ENCODE measurements around the gene MRPS34.
A peak's percentile ranks its signal among the peaks of the same experiment; 100 is the strongest.

The MRPS34 gene

GRCh38 chr16:1771188-1771863 is 1.6 kb downstream of the MRPS34 start, which contains the start of gene NME3:
Gene NME3 (minus strand): TSS chr16:1771543. CDS start chr16:1771534, 9 bp downstream.
- H3K4me3 ChIP-seq (ENCODE audit: low read depth, low read length): peak within 1 kb of the TSS; percentile 89

GRCh38 chr16:1770328-1771187 is 2.4 kb downstream of the MRPS34 start:
- peak overlapping the region; percentile 70 for H3K4me3 ChIP-seq (ENCODE audit: low read depth, low read length)

GRCh38 chr16:1769402-1770300 is 3.3 kb downstream of the MRPS34 start:
- no peak overlapping the region for H3K4me3 ChIP-seq (ENCODE audit: low read depth, low read length)

- no peak overlapping the region for H3K4me3 ChIP-seq (ENCODE audit: low read depth, low read length)
These were observed 4.0 kb downstream of the MRPS34 start for GRCh38 chr16:1768767-1769401.

- H3K4me3 ChIP-seq (ENCODE audit: low read depth, low read length): no peak overlapping the region
These were observed 4.7 kb downstream of the MRPS34 start for GRCh38 chr16:1768061-1768766.

GRCh38 chr16:1767116-1767994 is 5.6 kb downstream of the MRPS34 start:
- H3K4me3 ChIP-seq (ENCODE audit: low read depth, low read length): no peak overlapping the region

GRCh38 chr16:1766701-1767100 is 6.2 kb downstream of the MRPS34 start:
- H3K4me3 ChIP-seq (ENCODE audit: low read depth, low read length): no peak overlapping the region

GRCh38 chr16:1766231-1766630 is 6.7 kb downstream of the MRPS34 start:
- H3K4me3 ChIP-seq (ENCODE audit: low read depth, low read length): no peak overlapping the region

GRCh38 chr16:1765826-1766225 is 7.1 kb downstream of the MRPS34 start:
- no peak overlapping the region for H3K4me3 ChIP-seq (ENCODE audit: low read depth, low read length)

- no peak overlapping the region for H3K4me3 ChIP-seq (ENCODE audit: low read depth, low read length)
These were observed 8.0 kb downstream of the MRPS34 start for GRCh38 chr16:1764971-1765370.

GRCh38 chr16:1763521-1764511 is 9.1 kb downstream of the MRPS34 start:
- H3K4me3 ChIP-seq (ENCODE audit: low read depth, low read length): peak overlapping the region; percentile 6

- H3K4me3 ChIP-seq (ENCODE audit: low read depth, low read length): no peak overlapping the region
These were observed 9.9 kb downstream of the MRPS34 start for GRCh38 chr16:1762879-1763520.

GRCh38 chr16:1762196-1762878 is 10.6 kb downstream of the MRPS34 start:
- H3K4me3 ChIP-seq (ENCODE audit: low read depth, low read length): no peak overlapping the region

- no peak overlapping the region for H3K4me3 ChIP-seq (ENCODE audit: low read depth, low read length)
These were observed 11.2 kb downstream of the MRPS34 start for GRCh38 chr16:1761751-1762150.

GRCh38 chr16:1760911-1761310 is 12.0 kb downstream of the MRPS34 start:
- no peak overlapping the region for H3K4me3 ChIP-seq (ENCODE audit: low read depth, low read length)

- H3K4me3 ChIP-seq (ENCODE audit: low read depth, low read length): no peak overlapping the region
These were observed 13.4 kb downstream of the MRPS34 start for GRCh38 chr16:1759511-1759910.

- H3K4me3 ChIP-seq (ENCODE audit: low read depth, low read length): no peak overlapping the region
These were observed 14.0 kb downstream of the MRPS34 start for GRCh38 chr16:1758923-1759322.

Data from iPS-11a (cell line).